HCT116 (cell line): ENCODE results near the gene STRADA. TPM values are rescaled to one million over a fixed set of nuclear protein-coding genes. Genes with fewer than 3 reads are reported as not detected.

Experiments
- ATAC-seq: fragments of 200-7000 bp; cut with Tn5 transposase; 2 replicates; pipeline ENCODE4 v1.9.1; 2020; ENCODE audit warnings: mild to moderate bottlenecking, moderate library complexity
- BruUV-seq: library from RNA; stranded (reverse); fragments of 400-500 nt; replicated peaks from 2 replicates; lab custom pipeline; 2021; lab: Mats Ljungman, UMichigan
- CTCF ChIA-PET: fragments of 300-600 bp; sonication (Branson Sonifier 250); formaldehyde crosslinking; loops from one replicate; lab custom pipeline; 2021; ENCODE audit warnings: antibody characterized with exemption; lab: Charles Lee
- POLR2A ChIA-PET: fragments of 300-600, 350-600 bp; sonication (Branson Sonifier 250); formaldehyde crosslinking; loops from one replicate; lab custom pipeline; 2021; ENCODE audit warnings: antibody characterized with exemption; lab: Charles Lee
- RAD21 ChIA-PET, 2 experiments: fragments of 300-600 bp; sonication (Branson Sonifier 250); formaldehyde crosslinking; loops; one replicate each; lab custom pipeline; 2023; ENCODE audit warnings: low total read pairs in 2 of 2; ENCODE audit not compliant: uncharacterized antibody in 2 of 2, unreplicated experiment in 2 of 2, low non-redundant PET in 1 of 2; lab: Charles Lee
- DNase-seq: peaks from one replicate; pipeline ENCODE4 v3.0.0-alpha.2; 2010; ENCODE audit warnings: low read depth, low spot score
- H2AFZ ChIP-seq: fragments of 200-600 bp; shearing (Covaris generic), sonication (generic); 2 replicates; pipeline ENCODE4 v1.6.1; 2017; ENCODE audit warnings: low read depth, mixed run types, mixed read lengths, antibody characterized with exemption, low read length; ENCODE audit not compliant: poor library complexity, severe bottlenecking
- H3K27ac ChIP-seq: 2 replicates; pipeline ENCODE4 v1.5.1; 2012; ENCODE audit warnings: low read depth, low read length
- H3K27me3 ChIP-seq: fragments of 200-600 bp; sonication (generic); 2 replicates; pipeline ENCODE4 v1.6.1; 2016; ENCODE audit warnings: mixed run types, low read length, mixed read lengths; ENCODE audit not compliant: insufficient read depth
- H3K36me3 ChIP-seq, 2 experiments: fragments of 200-500 bp in 1 of 2; fragments of 200-600 bp in 1 of 2; sonication (Bioruptor generic) in 1 of 2; sonication (generic) in 1 of 2; 2 replicates each; pipeline versions ENCODE4 v1.5.1 to v1.6.1; 2014 to 2016; ENCODE audit warnings: low read length in 2 of 2, inconsistent platforms in 1 of 2, mixed read lengths in 1 of 2, mixed run types in 1 of 2; ENCODE audit not compliant: insufficient read depth in 2 of 2, control insufficient read depth in 1 of 2
- H3K4me1 ChIP-seq, 2 experiments: fragments of 200-600 bp in 1 of 2; sonication (generic) in 1 of 2; 2 replicates each; pipeline versions ENCODE4 v1.5.1 to v1.6.1; 2012 to 2017; ENCODE audit warnings: low read length in 2 of 2, inconsistent platforms in 1 of 2, mild to moderate bottlenecking in 1 of 2, mixed read lengths in 1 of 2, mixed run types in 1 of 2, moderate library complexity in 1 of 2; ENCODE audit not compliant: insufficient read depth in 2 of 2, control insufficient read depth in 1 of 2
- H3K4me2 ChIP-seq: fragments of 200-600 bp; sonication (generic); 2 replicates; pipeline ENCODE4 v1.6.1; 2017; ENCODE audit warnings: mixed run types, low read length, mixed read lengths
- H3K4me3 ChIP-seq, 2 experiments: fragments of 200-600 bp in 1 of 2; sonication (generic) in 1 of 2; replicated peaks in 1 of 2; 2 replicates each; pipeline ENCODE4 v1.5.1; 2011 to 2016; ENCODE audit warnings: low read length in 2 of 2, control low read depth in 1 of 2, low read depth in 1 of 2, mild to moderate bottlenecking in 1 of 2, mixed read lengths in 1 of 2, mixed run types in 1 of 2
- H3K79me2 ChIP-seq: fragments of 200-600 bp; sonication (generic); 2 replicates; pipeline ENCODE4 v1.6.1; 2017; ENCODE audit warnings: mild to moderate bottlenecking, mixed run types, low read length, moderate library complexity, mixed read lengths; ENCODE audit not compliant: insufficient read depth
- H3K9ac ChIP-seq: fragments of 200-600 bp; sonication (generic); 2 replicates; pipeline ENCODE4 v1.6.1; 2016; ENCODE audit warnings: low read length, mixed read lengths
- H3K9me2 ChIP-seq: fragments of 200-600 bp; sonication (generic), shearing (Covaris generic); 2 replicates; pipeline ENCODE4 v1.6.1; 2017; ENCODE audit warnings: mixed run types, mild to moderate bottlenecking, moderate library complexity; ENCODE audit not compliant: insufficient read depth
- H3K9me3 ChIP-seq, 2 experiments: fragments of 200-500 bp in 1 of 2; fragments of 200-600 bp in 1 of 2; sonication (Bioruptor generic) in 1 of 2; sonication (generic) in 1 of 2; 2 replicates each; pipeline ENCODE4 v1.6.1; 2014 to 2017; ENCODE audit warnings: low read length in 2 of 2, mixed read lengths in 2 of 2, inconsistent platforms in 1 of 2, low read depth in 1 of 2, mild to moderate bottlenecking in 1 of 2, mixed run types in 1 of 2, moderate library complexity in 1 of 2; ENCODE audit not compliant: control insufficient read depth in 1 of 2, insufficient read depth in 1 of 2
- H4K20me1 ChIP-seq: fragments of 200-600 bp; sonication (generic), shearing (Covaris generic); 2 replicates; pipeline ENCODE4 v1.6.1; 2017; ENCODE audit warnings: mixed run types, mild to moderate bottlenecking, moderate library complexity; ENCODE audit not compliant: insufficient read depth
- CBX3 ChIP-seq: IDR thresholded peaks from 2 replicates; pipeline ENCODE4 v1.6.1; 2012; ENCODE audit warnings: low read depth
- ELF1 ChIP-seq: IDR thresholded peaks from 2 replicates; pipeline ENCODE4 v1.6.1; 2012; ENCODE audit warnings: low read depth, borderline replicate concordance
- EZH2 ChIP-seq: fragments of 200-600 bp; sonication (generic); IDR thresholded peaks from 2 replicates; pipeline ENCODE4 v1.6.1; 2017; ENCODE audit warnings: antibody characterized with exemption, mixed run types
- EZH2phosphoT487 ChIP-seq: fragments of 200-600 bp; IDR thresholded peaks from 2 replicates; pipeline ENCODE4 v1.6.1; 2018; ENCODE audit warnings: antibody characterized with exemption, borderline replicate concordance
- FOSL1 ChIP-seq: IDR thresholded peaks from 2 replicates; pipeline ENCODE4 v1.6.1; 2012; ENCODE audit warnings: low read depth
- JUND ChIP-seq: IDR thresholded peaks from 2 replicates; pipeline ENCODE4 v1.6.1; 2012
- POLR2A ChIP-seq: IDR thresholded peaks from 2 replicates; pipeline ENCODE4 v1.7.0; 2011; ENCODE audit warnings: borderline replicate concordance; ENCODE audit not compliant: insufficient read depth, insufficient read length; ENCODE audit errors: extremely low read depth
- POLR2AphosphoS5 ChIP-seq: IDR thresholded peaks from 2 replicates; pipeline ENCODE4 v1.6.1; 2011; ENCODE audit warnings: mild to moderate bottlenecking, low read depth, low read length, moderate library complexity
- RAD21 ChIP-seq: IDR thresholded peaks from 2 replicates; pipeline ENCODE4 v1.6.1; 2012; ENCODE audit warnings: low read depth, mild to moderate bottlenecking
- REST ChIP-seq: IDR thresholded peaks from 2 replicates; pipeline ENCODE4 v1.6.1; 2012; ENCODE audit warnings: low read depth
- SIN3A ChIP-seq: IDR thresholded peaks from 2 replicates; pipeline ENCODE4 v1.6.1; 2012; ENCODE audit warnings: low read depth
- SRF ChIP-seq: IDR thresholded peaks from 2 replicates; pipeline ENCODE4 v1.6.1; 2012; ENCODE audit warnings: low read depth
- TCF7L2 ChIP-seq: IDR thresholded peaks from 2 replicates; pipeline ENCODE4 v1.7.0; 2011; ENCODE audit warnings: borderline replicate concordance, inconsistent platforms; ENCODE audit not compliant: insufficient read depth, insufficient read length; ENCODE audit errors: extremely low read depth
- ZFX ChIP-seq: fragments of 450-650 bp; IDR thresholded peaks from 2 replicates; pipeline ENCODE4 v1.6.1; 2017
- ZNF274 ChIP-seq: fragments of 200-500 bp; sonication (Bioruptor generic); IDR thresholded peaks from 2 replicates; pipeline ENCODE4 v1.6.1; 2014; ENCODE audit warnings: mild to moderate bottlenecking, low read depth, low read length, inconsistent platforms
- intact Hi-C: fragments of 100-400 bp; cut with micrococcal nuclease; formaldehyde crosslinking; loops from 2 replicates; pipeline ENCODE4 v1.10.0; 2022
- total RNA-seq: library from RNA; stranded (reverse); gene quantifications from one replicate; pipeline ENCODE4 v1.2.1, GENCODE V29; 2021; ENCODE audit not compliant: unreplicated experiment
- TF ChIP-seq, protein P1 (sequence below): IDR thresholded peaks from 2 replicates; pipeline ENCODE4 v1.6.1; 2012
- TF ChIP-seq, protein P2 (sequence below): IDR thresholded peaks from 2 replicates; pipeline ENCODE4 v1.6.1; 2011; ENCODE audit warnings: mild to moderate bottlenecking, low read length, moderate library complexity; ENCODE audit not compliant: insufficient replicate concordance; ENCODE audit errors: extremely low read depth
- TF ChIP-seq, protein P3 (sequence below), 3 experiments: fragments of 200-600 bp in 1 of 3; sonication (generic) in 1 of 3; IDR thresholded peaks in 2 of 3; conservative IDR thresholded peaks in 1 of 3; 2 replicates each; pipeline ENCODE4 v1.5.1; 2012 to 2017; ENCODE audit warnings: low read depth in 2 of 3, low read length in 2 of 3, antibody characterized with exemption in 1 of 3, borderline replicate concordance in 1 of 3, control low read depth in 1 of 3, mild to moderate bottlenecking in 1 of 3, mixed read lengths in 1 of 3, mixed run types in 1 of 3, moderate library complexity in 1 of 3; ENCODE audit not compliant: insufficient read depth in 1 of 3
- TF ChIP-seq, protein P4 (sequence below): IDR thresholded peaks from 2 replicates; pipeline ENCODE4 v1.6.1; 2012

The STRADA gene
- total RNA-seq, 1 experiment from 2014 or later: 38.0 TPM

DNA sequence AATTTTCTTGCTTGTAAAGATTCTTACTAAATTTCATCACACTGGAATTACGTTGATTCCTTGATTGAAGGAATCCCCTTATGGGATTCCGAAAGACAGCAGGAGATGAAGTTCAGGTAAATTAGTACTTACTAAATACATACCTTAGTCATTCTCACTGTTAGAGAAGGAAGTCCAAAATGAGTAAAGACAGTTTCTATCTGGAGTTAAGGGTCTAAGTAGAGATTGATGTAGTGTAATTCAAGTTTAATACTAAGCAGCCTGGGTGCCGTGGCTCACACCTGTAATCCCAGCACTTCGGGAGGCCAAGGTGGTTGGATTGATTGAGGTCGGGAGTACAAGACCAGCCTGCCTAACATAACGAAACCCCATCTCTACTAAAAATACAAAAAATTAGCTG is 41.9 kb upstream of the STRADA start:
- Histone ChIP-seq H3K4me3 (no peak overlapping the region), H3K9me2 (no peaks in the 10 kb centered on the region), H3K27ac (no peak overlapping the region), H4K20me1 (peaks cover 56% of the 10 kb centered on the region; the same call in 1 of the 2 replicates), H3K36me3 (peaks cover 24 to 43% of the 10 kb centered on the region in 2 experiments; a peak in 3 of 4 replicates), H3K9ac (no peak overlapping the region), H3K79me2 (peaks cover 100% of the 10 kb centered on the region), H2AFZ (no peak overlapping the region), H3K9me3 (no peaks in the 10 kb centered on the region), H3K4me1 (peaks cover 24 to 77% of the 10 kb centered on the region in 2 experiments)
- BruUV-seq: no TSS peak
- no peak for ATAC-seq
- RAD21 ChIA-PET: no interaction called here
- intact Hi-C loops: no loop called here
- DNase-seq: no peak
- TF ChIP-seq JUND: no peak
- TF ChIP-seq EZH2phosphoT487: no peak
- TF ChIP-seq CBX3: no peak
- TF ChIP-seq ZNF274: no peak
- TF ChIP-seq, protein P1, sequence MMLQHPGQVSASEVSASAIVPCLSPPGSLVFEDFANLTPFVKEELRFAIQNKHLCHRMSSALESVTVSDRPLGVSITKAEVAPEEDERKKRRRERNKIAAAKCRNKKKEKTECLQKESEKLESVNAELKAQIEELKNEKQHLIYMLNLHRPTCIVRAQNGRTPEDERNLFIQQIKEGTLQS: no peak
- TF ChIP-seq REST: no peak
- no peak for TF ChIP-seq EZH2
- TF ChIP-seq SRF: no peak
- TF ChIP-seq, protein P2, sequence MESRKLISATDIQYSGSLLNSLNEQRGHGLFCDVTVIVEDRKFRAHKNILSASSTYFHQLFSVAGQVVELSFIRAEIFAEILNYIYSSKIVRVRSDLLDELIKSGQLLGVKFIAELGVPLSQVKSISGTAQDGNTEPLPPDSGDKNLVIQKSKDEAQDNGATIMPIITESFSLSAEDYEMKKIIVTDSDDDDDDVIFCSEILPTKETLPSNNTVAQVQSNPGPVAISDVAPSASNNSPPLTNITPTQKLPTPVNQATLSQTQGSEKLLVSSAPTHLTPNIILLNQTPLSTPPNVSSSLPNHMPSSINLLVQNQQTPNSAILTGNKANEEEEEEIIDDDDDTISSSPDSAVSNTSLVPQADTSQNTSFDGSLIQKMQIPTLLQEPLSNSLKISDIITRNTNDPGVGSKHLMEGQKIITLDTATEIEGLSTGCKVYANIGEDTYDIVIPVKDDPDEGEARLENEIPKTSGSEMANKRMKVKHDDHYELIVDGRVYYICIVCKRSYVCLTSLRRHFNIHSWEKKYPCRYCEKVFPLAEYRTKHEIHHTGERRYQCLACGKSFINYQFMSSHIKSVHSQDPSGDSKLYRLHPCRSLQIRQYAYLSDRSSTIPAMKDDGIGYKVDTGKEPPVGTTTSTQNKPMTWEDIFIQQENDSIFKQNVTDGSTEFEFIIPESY: no peak
- no peak for TF ChIP-seq ELF1
- TF ChIP-seq, protein P3, sequence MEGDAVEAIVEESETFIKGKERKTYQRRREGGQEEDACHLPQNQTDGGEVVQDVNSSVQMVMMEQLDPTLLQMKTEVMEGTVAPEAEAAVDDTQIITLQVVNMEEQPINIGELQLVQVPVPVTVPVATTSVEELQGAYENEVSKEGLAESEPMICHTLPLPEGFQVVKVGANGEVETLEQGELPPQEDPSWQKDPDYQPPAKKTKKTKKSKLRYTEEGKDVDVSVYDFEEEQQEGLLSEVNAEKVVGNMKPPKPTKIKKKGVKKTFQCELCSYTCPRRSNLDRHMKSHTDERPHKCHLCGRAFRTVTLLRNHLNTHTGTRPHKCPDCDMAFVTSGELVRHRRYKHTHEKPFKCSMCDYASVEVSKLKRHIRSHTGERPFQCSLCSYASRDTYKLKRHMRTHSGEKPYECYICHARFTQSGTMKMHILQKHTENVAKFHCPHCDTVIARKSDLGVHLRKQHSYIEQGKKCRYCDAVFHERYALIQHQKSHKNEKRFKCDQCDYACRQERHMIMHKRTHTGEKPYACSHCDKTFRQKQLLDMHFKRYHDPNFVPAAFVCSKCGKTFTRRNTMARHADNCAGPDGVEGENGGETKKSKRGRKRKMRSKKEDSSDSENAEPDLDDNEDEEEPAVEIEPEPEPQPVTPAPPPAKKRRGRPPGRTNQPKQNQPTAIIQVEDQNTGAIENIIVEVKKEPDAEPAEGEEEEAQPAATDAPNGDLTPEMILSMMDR (IDR thresholded peaks at IDR 0.05 in 2 of 3, conservative IDR thresholded peaks at IDR 0.05 in 1 of 3; ENCODE audit: borderline replicate concordance in 1 of 3, insufficient read depth in 1 of 3, low read depth in 2 of 3, low read length in 2 of 3): no peak
- no peak for TF ChIP-seq TCF7L2
- TF ChIP-seq, protein P4, sequence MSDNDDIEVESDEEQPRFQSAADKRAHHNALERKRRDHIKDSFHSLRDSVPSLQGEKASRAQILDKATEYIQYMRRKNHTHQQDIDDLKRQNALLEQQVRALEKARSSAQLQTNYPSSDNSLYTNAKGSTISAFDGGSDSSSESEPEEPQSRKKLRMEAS: no peak
- TF ChIP-seq POLR2A: no peak
- TF ChIP-seq SIN3A: no peak
- TF ChIP-seq RAD21: no peak
- TF ChIP-seq POLR2AphosphoS5: no peak
- no peak for TF ChIP-seq ZFX
- no peak for TF ChIP-seq FOSL1
- TF ChIP-seq, all 23 proteins: peak for 0
- ChIA-PET POLR2A (interaction anchor here (5.8 kb wide), 1 partner anchor 10 kb away, joined by 42 read pairs; the partner anchor contains the start of genes CCDC47 and DDX42), CTCF (no interaction called here)
- no peak overlapping the region for H3K4me2 ChIP-seq
- no peaks in the 10 kb centered on the region for H3K27me3 ChIP-seq
